Stimulated activated CD4-positive, alpha-beta T cell treated with anti-CD3 and anti-CD28 coated beads, TNF-alpha, amount 100 ng/mL, for 48 hours (primary cell): Measurements from ENCODE around the gene MVK.

ENCODE experiments used
- DNase-seq, 3 donors: peaks; one replicate each; pipeline ENCODE4 v3.0.0-alpha.2; 2020; ENCODE audit warnings: low read depth in 3 of 3

MVK gene

GRCh38 chr12:109567296-109567695, 6.3 kb upstream of the MVK start:
- no peak for DNase-seq

DNA sequence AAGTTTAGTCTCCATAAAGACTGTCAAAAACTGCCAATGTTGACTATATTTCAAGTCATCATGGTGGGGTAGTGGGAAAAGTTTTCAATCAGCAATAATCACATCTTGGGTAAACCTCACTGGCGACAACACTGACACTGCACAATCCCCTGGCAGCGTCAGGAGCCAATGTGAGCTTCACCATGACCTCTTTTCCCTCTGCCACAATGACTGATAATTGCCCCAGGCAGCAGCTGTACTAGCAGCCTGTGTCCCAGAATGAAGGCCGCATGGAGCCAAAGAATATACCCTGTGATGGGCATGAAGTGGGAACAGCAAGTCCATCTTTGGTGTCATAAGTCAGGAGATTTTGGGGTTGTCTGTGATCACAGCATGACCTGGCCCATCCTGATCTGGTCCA, 5.6 kb upstream of the MVK start:
- DNase-seq: no peak

- no peak for DNase-seq
Observed at GRCh38 chr12:109568486-109568885, 5.1 kb upstream of the MVK start.

DNA sequence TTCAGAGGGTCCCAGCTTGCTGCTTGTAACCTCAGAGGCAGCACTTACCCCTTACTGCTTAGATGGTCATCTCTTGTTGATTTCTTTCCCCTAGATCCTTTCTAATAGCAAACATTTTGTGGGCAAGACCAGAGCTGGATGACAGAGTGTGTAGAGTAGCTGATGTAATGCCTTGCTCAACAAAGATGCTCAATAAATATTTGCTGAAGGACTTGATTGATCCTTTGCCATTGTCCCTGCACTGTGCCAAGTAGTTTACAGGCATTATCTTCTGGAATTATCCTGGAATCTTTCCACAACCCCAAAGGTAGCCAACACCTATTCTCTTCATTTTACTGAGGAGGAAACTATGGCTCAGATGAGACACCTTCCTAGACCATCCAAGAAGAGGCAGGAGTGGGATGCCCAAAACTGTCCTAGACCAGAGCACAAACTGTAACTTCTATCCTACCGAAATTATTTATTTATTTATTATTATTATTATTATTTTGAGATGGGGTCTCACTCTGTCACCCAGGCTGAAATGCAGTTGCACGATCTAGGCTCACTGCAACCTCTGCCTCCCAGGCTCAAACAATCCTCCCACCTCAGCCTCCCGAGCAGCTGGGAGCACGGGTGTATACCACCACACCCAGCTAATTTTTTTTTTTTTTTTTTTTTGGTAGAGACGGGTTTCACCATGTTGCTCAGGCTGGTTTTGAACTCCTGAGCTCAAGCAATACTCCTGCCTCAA, 1.7 kb upstream of the MVK start:
- DNase-seq: no peak

- no peak for DNase-seq
Observed at GRCh38 chr12:109572506-109572845, 1.1 kb upstream of the MVK start.

- no peak for DNase-seq
Observed at GRCh38 chr12:109573914-109574244, 285 bp downstream of the MVK start.

- no peak for DNase-seq
Observed at GRCh38 chr12:109575683-109576082, 2.1 kb downstream of the MVK start.

DNA sequence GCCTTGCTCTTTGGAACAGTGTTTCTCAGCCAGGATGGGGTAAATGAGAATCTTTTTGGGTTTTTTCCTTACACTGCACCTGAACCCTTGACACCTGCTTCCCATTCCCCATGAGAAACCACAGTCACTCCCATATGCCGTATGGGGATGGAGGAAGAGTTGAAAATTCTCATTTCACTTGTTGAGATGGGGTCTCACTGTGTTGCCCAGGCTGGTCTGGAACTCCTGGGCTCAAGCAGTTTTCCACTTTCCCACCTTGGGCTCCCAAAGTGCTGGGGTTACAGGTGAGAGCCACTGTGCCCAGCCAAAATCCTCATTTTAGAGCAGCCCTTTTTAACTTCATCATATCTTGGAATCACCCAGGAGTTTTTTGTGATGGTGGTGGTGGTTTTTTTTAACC, 3.7 kb downstream of the MVK start:
- no peak for DNase-seq

GRCh38 chr12:109578330-109578927, 4.8 kb downstream of the MVK start:
- no peak for DNase-seq

DNA sequence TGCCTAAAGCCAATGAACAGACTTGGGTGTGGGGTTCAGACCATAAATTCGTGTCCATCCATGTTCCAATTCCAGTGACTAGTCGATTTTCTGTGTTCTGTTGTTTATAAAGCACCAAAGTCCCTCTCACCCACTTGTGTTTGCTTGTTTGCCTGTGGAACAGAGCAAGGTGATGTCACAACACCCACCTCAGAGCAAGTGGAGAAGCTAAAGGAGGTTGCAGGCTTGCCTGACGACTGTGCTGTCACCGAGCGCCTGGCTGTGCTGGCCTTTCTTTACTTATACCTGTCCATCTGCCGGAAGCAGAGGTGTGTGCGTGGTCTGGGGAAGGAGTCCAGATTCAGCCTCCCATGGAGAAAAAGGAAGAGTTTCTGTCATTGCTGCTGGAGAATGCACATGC, 6.0 kb downstream of the MVK start:
- no peak for DNase-seq

DNA sequence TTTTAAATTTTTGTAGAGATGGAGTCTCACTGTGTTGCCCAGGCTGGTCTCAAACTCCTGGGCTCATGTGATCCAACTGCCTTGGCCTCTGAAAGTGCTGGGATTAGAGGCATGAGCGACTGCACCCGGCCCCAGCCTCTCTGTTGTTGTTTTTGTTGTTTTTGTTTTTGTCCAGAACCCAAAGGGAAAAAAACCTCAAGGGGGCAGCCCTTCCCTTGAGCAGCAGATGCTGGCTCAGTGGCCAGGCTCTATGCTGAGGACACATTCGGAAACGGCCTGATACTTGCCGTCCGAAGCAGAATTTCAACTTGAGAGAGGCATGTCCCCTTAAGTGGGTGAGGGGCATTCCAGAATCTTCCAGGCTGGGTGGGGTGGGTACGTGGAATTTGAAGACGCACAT, 6.7 kb downstream of the MVK start:
- no peak for DNase-seq

- DNase-seq: no peak
Observed at GRCh38 chr12:109580684-109581333, 7.2 kb downstream of the MVK start.

DNA sequence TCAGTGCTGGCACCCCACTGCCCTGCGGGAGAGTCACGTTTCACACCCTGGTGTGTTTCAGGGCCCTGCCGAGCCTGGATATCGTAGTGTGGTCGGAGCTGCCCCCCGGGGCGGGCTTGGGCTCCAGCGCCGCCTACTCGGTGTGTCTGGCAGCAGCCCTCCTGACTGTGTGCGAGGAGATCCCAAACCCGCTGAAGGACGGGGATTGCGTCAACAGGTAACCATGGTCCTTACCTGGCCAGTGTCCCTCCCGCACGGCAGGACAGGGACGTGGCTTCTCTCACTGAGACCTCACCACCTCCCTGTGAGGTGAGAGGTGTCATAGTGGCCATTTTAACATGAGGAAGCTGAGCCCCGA, 7.7 kb downstream of the MVK start:
- DNase-seq: no peak

DNA sequence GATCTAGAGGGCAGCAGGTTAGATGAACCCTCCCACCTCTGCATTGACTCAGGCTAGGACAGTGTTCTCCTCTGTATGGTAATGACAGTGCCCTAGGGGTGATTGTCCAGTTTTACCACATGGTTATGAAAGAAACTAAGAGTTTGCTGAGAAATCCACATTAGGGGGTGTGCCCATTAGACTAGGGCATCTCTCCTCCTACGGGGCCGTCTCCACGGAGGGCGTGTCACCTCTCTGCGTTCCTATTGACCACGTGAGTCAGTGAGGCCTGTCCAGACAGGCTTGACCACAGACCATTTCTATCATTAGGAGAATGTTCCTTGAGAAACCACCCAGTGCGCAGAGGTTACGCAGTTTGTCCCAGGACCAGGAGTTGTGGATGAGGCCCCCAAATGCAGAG, 8.3 kb downstream of the MVK start:
- no peak for DNase-seq

GRCh38 chr12:109582636-109583035, 9.0 kb downstream of the MVK start:
- DNase-seq: no peak

GRCh38 chr12:109583733-109584132, 10.1 kb downstream of the MVK start:
- no peak for DNase-seq

DNA sequence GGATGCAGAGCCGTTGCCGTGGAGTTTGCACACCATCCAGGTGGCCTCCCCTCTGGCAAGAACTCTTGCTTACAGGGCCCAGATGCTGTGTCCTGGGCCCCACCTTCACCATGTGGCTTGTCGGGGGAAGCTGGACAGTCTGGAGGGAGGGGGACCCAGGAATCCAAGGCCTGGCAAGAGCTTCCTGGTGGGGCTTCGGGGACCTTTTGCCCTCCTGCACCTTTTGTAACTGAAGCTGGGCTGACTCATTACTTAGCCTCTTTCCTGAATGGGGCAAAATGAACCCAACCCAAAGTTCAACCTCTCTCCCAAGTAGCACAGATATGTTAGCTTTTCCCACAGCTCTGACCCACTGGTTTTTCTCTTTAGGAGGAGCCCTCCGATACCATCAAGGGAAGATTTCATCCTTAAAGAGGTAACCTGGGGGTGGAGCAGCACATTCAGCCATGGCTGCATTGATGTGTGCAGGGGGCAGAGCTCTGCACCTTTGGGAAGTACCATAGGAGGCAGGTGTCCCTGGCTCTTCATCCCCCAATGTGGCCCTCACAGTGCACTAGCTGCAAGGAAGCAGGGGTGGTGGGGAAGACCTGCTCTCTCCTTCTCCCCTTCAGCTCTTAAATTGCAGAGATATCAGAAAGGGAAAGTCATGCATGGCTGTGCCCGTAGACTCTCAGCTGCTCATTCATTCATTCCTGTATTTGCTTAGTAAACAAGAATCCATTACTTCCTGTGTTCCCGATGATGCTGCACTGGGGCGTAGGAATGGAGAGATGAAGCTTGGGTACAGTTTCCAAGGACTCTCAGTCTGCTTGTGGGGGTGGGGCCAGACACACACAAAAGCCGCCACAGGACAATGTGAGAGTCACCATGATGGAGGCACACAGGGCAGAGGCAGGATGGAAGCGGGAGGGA, 13.0 kb downstream of the MVK start:
- DNase-seq: no peak

- no peak for DNase-seq
Observed at GRCh38 chr12:109587921-109588320, 14.3 kb downstream of the MVK start.

DNA sequence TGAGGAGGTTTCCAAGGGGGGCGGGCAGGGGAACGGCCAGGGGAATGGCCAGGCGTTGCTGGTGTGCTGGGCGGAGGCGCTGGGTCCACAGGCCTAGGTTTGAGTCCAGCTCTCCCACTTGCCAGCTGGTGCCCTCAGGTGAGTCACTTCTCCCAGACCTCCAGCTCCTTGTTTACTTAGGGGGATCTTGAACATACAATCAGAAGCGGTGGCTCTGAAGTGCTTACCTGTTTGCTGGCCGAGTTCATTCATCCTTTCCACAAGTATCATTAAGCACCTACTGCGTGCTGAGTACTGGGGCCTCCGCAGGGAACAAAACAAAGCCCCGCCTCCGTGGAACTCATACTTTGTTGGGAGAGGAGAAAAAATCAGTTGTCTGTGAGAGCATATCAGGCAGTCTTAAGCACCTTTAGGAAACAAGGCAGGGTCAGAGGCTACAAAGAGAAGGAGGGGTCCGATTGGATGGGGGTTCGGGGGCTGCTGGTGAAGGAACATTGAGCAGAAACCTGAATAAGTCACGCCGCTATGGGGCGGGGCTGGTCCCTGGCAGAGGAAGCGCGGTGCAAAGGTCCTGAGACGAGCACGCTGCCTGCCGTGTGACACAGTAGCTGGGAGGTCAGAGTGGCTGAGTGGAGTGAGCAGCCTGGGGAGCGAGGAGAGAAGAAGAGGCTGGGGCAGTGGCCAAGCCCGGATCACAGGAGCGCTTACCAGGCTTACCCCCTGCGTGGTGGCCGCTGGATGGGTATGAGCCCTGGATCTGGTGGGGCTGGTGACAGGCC, 15.1 kb downstream of the MVK start:
- DNase-seq: no peak

GRCh38 chr12:109589240-109589590, 15.6 kb downstream of the MVK start:
- DNase-seq: no peak

DNA sequence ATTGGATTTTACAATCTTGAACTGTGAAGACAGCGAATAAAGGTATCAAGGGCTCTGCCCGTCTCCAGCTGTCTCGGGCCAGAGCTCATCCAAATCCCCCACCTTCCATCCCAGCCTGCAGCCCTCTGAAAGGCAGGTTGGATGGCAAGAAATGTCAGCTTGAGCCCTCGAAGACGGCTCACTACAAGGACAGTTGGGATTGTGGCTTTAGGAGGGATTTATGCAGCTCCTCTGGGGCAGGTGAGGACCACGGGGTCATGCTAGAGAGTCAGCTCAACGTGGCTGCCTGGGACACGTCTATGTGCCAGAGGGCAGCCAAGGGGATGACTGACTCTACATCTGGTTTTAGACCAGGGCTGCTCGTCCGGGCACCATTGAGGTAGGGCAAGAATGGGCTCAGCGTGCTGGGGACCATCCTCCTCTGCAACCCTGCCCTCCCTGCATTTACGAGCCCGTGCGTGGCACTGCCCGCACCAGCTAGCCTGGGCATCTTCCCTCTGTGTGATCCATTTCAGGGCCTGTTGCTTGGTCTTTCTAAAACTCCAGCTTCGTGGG, 16.2 kb downstream of the MVK start:
- no peak for DNase-seq

- DNase-seq: no peak
Observed at GRCh38 chr12:109590566-109590965, 17.0 kb downstream of the MVK start.
